Superior temporal gyrus (tissue), 1 donor: Measurements from ENCODE around the gene CD247.

Experiments
- DNase-seq: peaks from one replicate; pipeline ENCODE4 v3.0.0-alpha.2; 2016; ENCODE audit errors: extremely low spot score

CD247 gene

GRCh38 chr1:167439301-167439988 is 78.9 kb downstream of the CD247 start:
- DNase-seq: peak; percentile 71

DNA sequence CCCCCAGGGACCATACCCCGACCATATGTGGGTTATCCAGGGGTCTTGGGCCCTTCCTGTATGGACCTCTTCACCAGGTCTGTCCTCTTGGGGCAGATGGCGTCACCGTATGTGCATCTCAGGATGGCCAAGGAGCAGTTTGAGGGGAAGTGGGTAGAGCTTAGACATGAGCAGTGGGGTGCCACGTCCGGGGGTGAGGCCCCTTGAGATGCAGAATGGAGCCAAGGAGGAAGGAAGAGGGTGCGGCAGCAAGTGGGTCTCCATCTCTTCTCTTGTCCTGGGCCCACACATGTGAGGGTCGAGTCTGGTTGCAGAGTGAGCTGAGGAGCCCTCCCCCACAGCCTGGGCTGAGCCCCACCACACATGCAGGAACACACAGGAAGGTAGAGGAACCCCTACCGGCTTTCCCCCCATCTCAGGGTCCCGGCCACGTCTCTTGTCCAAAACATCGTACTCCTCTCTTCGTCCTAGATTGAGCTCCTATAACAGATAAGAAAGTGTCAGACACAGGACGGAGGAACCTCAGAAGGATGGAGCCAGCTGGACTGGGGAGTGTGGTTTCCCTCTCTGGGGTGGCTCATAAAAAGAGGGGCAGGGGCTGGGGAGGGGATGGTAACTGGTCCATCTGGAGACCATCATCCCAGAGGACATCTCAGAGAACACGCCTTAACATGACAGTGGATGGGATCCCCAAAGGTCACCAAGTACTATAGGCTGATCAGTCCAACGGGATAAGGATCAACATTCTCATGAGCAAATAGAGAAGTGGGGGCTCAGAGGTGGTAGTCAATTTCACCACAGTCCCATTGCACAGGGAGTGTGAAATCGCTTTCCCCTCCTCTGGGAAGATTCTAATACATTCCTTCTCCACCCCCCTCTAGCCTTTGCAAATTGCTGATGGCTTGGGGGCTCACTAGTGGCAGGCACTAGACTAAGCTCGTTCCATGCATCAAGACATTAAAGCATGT is 79.9 kb downstream of the CD247 start:
- DNase-seq: no peak

GRCh38 chr1:167435484-167435883 is 82.8 kb downstream of the CD247 start:
- no peak for DNase-seq

DNA sequence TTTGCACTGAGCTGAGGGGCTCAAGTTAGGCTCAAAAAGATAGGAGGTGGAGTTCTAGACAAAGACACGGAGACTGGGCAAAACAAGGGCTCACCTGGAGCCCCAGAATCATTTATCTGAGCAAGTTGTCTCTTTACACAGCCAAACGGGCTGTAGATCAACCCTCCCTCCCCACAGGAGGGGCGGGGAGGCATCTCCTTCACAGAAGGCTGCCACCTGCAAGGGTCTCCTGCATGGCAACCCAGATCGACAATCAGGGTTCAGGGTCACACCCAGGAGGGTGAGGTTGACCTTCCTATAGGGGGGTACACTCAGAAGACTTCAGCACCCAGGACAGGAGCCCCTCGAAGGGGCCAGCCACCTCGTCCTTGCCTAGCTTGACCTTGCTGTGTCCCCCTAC is 84.0 kb downstream of the CD247 start:
- DNase-seq: no peak

DNA sequence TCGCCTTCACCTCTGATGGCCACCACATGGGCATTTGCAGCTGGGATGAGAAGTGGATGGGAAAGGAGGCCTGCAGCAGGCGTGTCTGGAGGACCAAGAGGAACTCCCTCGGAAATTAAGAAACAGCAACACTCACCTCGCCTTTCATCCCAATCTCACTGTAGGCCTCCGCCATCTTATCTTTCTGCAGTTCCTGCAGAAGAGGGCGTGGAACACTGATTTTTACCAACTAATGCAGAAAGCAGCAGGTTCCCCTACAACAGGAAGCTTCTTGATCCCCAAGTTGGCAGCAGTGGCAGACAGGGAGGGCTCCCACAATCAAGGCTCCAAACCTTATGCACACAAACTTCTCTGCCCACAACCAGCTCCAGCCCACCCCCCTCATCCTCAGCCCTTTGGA is 84.4 kb downstream of the CD247 start:
- no peak for DNase-seq

- DNase-seq: no peak
These were observed 85.5 kb downstream of the CD247 start for GRCh38 chr1:167432780-167433179.

- DNase-seq: no peak
These were observed 86.2 kb downstream of the CD247 start for GRCh38 chr1:167431909-167432650.

- DNase-seq: no peak
These were observed 86.9 kb downstream of the CD247 start for GRCh38 chr1:167431261-167431908.

- DNase-seq: no peak
These were observed 87.5 kb downstream of the CD247 start for GRCh38 chr1:167430849-167431242.

DNA sequence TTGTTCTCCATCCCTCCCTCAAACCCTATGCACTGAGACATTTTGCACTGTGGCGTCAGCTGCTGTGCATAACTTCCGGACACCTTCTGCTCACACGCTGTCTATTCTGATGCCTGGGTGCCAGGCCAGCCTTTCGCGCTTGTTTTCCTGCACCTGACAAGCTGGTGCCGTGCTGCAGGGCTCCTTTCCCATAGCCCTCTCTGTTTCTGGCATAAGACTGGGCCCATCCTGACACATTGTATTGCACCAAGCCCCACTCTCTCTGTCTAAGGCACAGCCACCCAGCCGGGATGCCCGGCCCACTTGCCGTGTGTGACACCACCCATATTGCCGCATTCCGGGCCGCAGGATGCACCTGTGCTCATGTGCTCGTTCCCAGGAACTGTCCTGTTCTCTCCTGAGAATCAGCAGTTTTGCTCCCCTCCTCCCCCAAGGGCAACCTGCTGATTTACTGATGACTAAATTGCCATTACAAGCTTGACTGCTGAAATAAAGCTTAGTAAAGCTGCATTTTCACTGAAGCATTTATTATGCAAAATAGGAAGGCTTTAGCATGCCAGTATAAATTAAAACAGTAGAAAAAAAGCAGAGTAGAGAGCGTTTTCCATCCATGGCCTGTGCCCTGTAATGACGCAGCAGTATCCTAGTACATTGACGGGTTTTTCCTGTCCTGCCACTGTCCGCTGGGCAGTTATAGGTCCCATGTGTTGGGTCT is 88.0 kb downstream of the CD247 start:
- no peak for DNase-seq

DNA sequence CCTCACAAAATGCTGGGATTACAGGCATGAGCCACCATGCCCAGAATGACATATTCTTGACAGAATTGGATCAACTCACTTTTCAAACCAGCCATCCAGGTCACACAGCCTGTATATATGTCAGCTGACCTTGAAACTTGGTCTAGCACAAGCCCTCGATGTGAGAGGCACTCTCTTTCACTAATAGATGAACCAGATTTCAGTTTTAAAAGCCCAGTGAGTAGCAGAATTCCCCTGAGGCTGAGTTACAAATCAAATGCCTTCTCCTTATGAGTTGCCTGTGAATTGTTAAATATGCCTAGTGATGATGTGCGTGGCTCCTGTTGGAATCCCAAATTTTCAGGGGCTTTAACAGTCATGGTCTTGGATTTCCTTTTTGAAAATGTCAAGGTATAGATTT is 88.7 kb downstream of the CD247 start:
- DNase-seq: no peak

DNA sequence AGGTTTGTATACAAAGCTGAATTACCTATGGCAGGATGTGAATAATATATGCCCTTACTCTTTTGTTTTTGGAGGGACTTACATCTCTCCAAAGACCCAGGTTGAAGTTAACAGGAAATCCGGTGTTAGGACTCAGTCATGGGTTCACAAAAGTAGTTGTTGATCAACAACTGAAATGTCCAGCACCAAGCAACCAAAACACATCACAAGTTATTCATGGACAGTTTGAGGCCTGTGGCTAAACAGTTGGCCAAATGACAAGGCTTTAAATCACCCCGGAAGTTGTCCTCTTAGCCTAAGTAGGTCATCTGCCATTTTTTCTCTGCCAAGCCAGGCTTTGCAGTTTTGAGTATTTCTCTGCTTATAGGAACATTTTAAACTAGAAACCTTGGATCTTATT is 89.9 kb downstream of the CD247 start:
- DNase-seq: peak; percentile 40

DNA sequence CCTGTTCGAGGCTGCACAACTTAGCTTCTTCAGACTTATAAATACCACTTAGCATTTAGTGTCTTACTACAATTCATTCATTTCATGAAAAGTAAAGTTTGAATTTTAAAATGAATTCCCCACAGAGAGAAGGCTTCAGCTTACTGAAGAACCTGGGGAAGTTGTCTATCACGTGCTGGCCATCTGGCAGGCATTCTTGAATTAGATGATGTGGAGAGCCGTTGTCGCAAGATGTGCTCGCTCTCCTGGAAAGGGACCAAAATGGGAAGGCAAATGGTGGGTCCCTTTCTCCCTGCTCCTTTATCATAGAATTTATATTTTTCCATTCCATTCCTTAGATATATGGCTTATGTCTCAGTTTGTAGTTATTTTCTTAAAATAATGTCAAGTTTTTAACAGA is 90.5 kb downstream of the CD247 start:
- no peak for DNase-seq

- DNase-seq: no peak
These were observed 91.6 kb downstream of the CD247 start for GRCh38 chr1:167426716-167427115.

GRCh38 chr1:167425482-167425881 is 92.8 kb downstream of the CD247 start:
- no peak for DNase-seq

- DNase-seq: no peak
These were observed 94.4 kb downstream of the CD247 start for GRCh38 chr1:167423684-167424619.

DNA sequence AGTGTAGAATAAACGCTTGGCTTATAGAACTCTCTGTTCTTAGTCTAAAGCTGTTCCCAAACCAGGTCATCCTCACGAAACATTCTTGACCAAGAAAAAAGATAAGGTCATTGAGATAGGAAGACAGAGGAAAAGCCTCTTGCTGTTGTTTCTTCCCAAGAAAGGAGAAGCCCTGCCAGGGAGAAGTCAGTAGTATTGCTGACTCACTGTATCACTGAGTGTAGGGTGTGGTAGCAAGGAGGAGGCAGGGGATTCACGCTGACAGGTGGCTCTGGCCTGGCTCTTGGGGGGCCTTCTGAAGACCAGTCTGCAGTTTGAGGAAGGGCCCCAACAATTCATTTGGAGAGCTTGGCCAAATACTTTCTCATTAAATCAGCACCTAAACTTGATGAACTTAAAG is 97.8 kb downstream of the CD247 start:
- DNase-seq: no peak

DNA sequence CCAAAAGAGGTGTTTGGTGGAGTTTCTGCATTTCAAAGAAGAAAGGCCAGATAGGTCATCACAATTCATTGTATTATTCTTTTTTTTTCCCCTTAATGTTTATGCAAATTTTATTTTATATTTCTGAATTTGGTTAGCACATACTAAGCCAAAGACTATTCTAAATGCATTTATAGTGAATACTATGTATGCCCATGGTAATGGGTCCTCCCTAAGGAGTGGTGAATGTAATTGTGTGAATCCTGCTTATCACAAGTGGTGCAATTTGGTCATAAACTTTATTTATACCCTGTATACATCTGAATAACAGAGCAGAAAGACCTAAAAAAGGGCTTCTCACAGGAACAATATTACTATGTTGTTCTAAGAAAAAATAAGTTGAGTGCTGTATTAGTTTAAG is 99.1 kb downstream of the CD247 start:
- DNase-seq: no peak

DNA sequence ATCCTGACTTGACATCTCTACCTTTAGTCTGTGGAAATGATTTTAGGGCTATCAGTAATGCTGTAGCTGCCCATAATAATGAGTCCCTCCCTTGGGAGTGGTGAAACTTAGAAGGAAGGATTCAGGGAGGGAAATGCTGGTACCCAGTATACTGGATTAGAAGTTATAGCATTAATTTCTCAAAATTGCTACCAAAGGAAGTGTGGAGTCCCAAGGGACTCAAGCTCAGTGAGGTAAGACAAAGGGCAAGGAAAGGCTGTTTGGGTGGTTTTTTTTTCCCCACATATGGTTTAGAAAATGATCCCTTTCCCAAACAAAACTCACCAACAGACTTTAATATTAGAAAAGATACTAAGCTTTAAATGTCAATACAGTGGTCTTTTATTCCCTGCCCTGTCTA is 99.9 kb downstream of the CD247 start:
- no peak for DNase-seq

- no peak for DNase-seq
These were observed 101.8 kb downstream of the CD247 start for GRCh38 chr1:167416506-167416905.
